Pulmonary artery endothelial cell (primary cell): ENCODE measurements around the gene ANTXR2. TPM values are rescaled to one million over a fixed set of nuclear protein-coding genes. Genes with fewer than 3 reads are reported as not detected.

ENCODE experiments used
- DNase-seq: peaks from one replicate; pipeline ENCODE4 v3.0.0-alpha.2; 2011; ENCODE audit warnings: low read depth, low spot score
- total RNA-seq: library from RNA; depleted of rRNA; stranded (reverse); fragments of >200 nt; gene quantifications from 2 replicates; pipeline ENCODE4 v1.2.3, GENCODE V29; 2014

The ANTXR2 gene
- total RNA-seq, 1 donor from 2014 or later: 30.3 TPM

DNA sequence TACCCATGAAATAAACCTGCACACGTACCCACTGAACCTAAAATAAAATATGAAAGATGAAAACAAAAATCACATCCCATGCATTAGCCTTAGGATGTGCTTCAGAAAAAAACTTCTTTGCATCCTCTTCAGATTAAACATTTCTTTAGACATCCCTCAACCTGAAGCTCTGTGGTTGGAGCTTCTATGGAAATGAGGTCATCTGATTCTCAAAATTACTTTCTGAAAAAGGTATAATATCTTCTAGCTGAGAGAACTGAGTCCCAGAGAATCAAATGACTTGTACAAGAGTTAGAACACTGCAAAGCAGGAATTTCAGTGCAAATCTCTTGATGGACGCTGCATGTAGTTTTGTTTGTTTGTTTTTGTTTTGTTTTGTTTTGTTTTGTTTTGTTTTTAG, 19.1 kb upstream of the ANTXR2 start:
- no peak for DNase-seq

DNA sequence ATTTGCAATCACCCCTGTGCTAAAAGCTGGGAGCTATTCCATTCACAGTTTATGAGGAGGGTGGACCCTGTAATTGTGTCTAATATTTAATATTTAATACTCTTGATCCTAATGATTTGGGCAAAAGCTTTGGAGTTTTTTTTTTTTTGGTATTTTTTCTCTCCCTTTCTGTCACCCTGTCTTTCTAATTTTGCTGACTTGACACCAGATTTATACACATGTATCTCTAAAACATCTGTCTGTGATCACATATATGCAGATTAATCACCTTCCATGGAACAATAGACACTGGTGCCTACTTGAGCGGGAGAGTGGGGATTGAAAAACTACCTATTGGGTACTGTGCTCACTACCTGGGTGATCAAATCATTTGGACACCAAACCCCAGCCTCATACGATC, 18.7 kb upstream of the ANTXR2 start:
- no peak for DNase-seq

DNA sequence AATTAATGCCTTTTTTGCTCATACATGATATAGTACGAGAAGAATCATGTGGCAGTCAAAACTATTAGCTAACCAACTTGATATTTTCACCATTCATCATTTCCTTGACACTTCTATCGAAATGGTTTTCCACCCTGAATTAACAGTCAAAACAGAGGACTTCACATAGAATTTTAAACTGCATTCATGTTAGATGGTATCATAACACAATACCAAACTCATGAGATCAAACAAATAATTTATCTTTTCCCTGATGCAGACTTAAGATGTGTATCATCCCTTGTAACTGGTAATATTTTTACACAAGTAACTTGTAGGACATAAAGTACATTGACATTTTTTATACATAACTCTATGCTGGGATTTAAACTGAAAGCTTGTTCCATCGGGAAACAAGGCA, 18.2 kb upstream of the ANTXR2 start:
- no peak for DNase-seq

DNA sequence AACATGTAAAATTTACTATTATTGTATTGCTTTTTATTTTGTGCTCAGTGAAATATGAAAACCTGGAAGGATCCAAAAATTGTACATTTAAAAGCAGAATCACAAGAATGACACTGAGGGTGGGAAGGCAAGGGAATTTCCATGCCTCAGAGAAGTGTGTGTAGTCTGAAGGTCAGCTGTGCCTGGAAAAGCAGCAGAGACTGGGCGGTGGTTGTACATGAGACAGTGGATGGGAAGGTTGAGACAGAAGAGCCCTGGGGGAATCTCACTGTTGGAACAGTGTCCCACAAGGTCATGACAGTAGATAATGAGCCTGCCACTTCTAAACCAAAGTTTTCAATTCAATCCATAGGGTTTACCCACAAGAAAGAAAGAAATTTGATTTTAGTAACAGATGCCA, 17.1 kb upstream of the ANTXR2 start:
- DNase-seq: no peak

DNA sequence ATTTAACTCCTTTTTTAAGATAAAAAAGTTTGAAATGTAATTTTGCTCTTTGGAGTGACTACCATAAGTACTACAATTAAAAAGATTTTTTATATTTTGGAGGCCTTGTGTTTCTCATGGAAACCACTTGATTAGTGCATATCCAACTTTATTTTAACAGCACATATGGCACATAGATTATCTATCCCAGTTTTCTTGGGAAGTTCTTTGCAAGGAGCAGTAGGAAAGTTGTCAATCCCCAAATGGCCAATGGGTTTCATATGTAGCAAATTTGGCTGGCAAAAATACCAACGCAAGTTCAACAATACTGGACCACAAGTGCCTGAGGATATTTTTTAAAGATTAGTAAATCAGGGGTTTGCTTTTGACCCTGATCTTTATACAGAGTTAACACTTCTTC, 15.4 kb upstream of the ANTXR2 start:
- DNase-seq: no peak

DNA sequence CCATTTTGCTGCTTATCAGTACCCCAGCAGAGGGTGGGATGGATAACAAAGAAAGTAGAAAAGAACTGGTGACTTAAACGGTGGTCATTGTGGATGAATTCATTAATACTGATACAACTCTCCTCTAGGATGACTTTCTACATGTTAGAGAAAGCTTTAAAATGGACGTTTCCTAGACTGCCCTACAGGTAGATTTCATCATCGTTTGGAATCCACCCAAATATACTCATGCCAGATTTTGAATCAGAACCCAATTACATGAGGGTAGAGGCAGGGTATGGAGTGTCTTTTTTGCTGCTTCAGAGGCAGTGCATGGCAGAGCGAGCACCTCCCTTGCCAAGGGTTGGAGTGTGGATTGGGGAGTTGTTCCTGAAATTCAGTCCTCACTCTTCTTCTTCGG, 13.3 kb upstream of the ANTXR2 start:
- DNase-seq: no peak

DNA sequence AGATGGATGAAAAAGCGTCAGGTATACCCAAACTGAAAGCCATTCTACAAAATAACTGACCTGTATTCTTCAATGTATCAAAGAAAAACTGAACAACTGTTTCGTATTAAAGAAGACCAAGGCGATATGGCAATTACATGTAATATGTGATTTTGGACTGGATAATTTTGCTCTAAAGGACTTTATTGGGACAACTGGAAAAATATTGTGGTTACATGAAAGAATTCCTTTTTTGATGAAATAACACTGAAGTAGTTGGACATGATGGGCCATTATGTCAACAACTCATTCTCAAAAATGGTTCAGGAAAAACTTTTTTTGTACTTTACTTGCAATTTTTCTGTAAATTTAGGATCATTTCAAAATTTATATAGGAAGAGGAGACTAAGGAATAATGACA, 12.1 kb upstream of the ANTXR2 start:
- DNase-seq: no peak

DNA sequence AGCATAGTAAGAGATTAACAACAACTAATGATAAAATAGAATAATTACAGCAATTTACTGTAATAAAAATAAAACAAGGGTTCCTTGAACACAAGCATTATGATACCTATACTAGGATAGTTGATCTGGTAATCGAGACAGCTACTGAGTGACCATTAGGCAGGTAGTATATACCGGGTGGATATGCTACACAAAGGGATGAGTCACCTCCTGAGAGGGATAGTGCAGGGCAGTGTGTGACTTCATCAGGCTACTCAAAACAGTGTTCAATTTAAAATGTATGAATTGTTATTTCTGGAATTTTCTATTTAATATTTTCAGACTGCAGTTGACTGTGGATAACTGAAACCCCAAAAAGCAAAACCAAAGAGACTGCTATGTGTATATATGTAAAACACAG, 9.7 kb upstream of the ANTXR2 start:
- DNase-seq: no peak

DNA sequence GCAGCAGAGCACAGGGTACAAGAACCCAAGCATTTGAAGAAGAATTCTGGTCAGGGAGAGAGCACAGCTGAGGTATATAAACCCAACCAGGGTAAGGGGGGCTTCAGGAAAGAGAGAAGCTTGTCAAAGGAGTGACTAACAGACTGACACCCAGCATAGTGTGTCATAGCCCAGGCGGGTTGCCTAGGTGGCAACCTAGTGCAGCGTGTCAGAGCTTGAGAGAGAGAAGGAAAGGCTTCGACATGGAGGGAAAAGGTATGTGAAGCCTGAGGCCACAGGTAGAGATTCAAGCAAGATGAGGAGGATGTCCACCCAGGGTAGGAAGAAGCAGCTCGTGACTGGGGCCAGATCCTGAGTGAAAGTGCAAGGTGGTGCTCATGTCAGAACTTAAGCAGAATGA, 8.5 kb upstream of the ANTXR2 start:
- DNase-seq: no peak

DNA sequence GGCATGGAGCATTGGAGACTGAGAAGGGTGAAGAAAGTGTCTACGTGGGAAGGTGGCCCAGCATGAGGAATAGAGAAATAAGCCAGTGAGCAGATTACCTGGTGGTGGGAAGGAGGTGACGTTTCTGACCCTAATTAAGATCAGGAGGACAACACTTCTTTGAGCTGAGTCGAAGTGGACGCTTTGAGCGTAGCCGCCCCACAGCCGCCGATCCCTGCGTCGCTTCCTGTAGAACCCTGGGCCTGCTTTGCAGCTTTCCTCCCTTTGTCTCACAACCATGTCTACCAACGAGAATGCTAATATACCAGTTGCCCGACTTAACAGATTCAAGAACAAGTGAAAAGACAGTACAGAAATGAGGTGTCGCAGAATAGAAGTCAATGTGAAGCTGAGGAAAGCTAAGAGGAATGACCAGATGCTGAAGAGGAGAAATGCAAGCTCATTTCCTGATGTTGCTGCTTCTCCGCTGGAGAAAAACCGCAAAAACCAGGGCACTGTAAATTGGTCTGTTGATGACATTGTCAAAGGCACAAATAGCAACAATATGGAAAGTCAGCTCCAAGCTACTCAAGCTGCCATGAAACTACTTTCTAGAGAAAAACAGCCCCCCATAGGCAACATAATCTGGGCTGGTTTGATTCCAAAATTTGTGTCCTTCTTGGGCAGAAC, 6.4 kb upstream of the ANTXR2 start:
- DNase-seq: no peak

DNA sequence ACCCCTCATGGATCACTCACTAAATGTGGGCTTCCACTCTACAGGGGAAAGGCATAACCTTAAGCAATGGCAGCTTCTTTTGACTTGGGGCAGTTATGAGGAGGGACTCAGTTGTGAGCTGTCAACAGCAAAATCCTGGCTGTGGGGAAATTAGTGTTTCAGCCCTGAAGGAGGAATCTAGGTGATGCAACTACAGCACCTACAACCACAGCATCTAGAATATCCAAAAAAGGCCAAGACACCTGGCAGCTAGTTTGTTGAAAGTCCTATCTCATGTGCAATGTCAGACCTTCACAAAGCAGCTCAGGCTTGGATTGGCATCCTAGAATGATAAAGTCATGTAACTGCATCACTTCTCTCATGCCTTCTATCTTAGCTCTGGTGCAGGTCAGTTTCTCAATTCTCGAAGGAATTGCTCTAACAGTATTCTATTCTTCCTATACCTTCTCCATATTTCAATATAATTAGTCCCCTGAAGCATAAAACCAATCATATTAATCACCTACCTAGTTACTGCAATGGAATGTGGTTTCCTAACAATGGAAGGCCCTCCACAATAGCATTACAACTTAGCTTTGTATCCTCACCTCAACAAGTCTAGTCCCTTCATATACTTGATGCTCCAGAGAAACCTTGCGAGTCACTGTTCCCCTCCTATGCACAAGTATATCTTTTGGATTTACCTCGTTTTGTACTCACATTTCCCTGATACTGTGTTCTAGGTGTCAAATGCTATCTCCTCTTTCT, 5.5 kb upstream of the ANTXR2 start:
- no peak for DNase-seq

DNA sequence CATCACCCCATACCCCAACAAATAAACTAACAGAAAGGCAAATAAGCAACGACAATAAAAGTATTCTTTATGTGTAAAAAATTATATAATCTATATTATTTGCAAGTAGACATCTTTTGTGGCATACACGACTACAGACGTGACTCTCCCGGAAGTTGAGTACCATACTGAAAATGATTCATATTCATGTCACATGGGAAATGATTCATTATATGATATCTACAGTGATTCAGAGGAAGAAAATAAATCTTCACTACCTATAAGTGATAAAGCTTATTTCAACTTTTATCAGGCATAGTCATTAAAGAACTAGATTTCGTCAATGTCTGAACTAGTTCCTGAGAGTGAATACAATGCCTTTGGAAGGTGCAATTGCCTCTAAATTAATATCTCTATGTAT, 4.6 kb upstream of the ANTXR2 start:
- no peak for DNase-seq

DNA sequence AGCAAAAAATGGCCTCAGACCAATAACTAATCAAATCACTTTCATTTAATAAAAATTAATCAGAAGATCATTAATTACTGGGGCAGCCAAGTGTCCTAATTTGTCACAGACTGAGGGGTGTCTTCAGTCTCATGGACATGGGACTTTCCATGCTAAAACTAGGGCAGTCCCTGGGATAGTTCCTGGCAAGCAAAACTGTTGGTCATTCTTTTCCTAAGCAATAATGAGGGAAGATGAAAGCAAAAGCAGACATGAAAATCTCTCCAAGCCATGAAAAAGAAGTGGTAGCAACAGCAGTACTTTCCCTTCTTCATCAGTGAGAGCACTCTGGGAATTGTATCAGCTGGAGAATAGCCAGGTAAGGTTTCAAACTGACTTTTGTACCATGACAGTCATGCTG, 3.7 kb upstream of the ANTXR2 start:
- no peak for DNase-seq

DNA sequence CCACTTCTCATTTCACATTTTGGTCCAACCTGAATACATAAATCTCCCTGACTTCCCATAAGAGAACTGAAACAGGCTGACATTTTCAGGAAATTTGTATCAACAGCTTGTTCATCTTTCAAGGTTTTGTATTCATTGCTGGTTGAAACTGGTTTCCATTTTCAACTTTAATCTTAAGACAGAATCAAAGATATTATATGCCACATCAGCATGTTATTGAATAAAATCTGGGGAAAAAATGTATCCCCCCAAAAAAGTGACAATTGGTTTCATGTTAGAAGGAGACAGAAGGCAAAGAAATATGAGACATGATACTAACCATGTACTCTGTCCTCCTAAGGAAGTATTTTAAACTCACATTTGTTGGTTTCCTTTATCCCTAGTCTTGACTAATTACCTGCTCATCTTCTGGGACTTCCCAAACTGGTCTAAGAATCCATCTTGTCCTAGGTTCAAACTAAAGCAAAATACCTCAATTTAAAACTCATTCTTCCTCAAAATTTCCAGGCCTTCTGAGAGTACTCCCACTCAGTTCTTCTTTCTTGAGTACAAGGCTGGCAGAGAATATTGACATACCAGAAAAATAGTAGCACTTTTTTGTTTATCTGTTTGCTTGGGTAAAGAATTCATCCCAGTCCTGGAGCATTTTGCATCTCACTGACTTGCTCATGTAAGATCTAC, 3.1 kb upstream of the ANTXR2 start:
- DNase-seq: no peak

DNA sequence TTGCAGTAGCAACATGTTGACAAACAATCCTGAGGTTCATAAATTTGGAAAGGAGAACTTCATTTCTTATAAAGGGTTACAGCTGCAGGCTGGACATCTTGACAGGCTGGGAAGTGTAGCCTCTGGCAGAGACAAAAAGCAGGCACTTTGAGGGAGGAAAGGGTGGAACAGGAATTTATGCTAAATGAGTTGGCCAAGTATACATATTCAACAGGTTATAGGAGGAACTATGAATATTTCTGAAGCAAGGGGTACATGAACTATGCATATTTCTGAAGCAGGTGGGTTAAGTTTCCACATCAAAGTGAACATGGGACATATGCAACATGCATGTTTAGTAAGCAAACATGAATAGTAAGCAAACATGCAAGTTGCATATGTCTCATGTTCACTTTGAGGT, 1.6 kb upstream of the ANTXR2 start:
- DNase-seq: no peak

DNA sequence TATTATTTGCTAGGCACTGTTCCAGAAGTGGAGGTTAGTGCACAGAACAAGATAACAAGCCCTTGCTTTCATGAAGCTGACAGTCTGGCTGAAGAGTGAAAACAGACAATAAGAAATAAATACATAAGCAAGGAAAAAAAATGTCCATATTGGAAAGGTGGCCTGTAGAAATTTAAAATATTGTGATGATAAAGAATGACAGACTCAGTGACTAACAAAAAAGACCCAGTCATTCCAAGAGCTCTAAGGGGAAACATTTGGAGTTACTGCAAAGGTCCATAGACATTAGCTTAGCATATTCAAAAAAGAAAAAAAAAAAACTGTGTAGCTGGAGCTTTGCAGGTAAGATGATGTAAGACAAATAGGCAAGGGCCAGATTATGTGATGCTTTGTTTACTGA, 1.0 kb upstream of the ANTXR2 start:
- no peak for DNase-seq

DNA sequence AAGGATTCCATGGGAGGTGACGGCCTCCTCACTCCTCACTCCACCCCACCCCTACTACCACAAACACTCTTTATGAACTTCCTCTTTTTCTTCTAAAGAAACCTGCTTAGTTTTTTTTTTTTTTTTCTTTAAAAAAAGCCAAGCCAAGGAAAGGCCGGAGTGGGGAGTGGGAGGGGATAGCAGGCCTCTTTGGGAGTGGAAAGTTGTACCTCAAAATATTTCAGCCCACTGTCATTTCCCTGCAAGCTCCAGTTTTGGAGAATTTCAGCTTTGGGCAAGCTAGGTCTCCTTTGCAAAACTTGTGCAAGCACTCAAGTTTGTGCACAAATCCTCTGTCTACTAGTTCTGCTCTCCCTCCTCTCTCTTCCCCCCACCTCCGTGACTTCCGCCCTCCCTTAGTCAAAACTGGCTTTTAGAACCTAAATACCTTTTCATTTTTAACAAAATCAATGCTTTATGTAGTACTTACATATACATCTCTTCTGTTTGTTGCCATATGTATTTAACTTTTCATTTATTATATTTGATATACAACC, 512 bp upstream of the ANTXR2 start:
- no peak for DNase-seq

DNA sequence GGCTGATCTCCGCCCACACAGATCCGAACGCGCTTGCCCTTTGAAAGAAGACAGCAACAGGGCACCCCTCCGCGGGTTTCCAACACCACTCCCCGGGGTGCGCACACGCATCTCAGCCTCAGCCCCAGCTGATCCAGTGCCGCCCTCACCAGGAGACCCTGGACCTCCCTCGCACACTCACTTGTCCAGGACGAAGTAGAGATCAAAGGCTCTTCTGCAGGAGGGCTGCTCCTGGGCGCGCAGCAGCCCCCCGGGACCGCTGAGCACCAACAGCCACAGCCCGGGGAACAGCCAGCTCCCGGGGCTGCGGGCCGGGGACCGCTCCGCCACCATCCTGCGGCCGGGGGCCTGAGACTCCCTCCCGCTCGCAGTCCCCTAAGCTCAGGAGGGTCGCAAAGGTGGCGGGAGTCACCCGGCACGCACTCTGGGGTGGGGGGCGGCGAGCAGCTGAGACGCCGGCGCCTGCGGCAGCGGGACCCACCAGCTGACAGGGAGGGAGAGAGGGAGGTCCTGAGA, 743 bp downstream of the ANTXR2 start:
- no peak for DNase-seq

DNA sequence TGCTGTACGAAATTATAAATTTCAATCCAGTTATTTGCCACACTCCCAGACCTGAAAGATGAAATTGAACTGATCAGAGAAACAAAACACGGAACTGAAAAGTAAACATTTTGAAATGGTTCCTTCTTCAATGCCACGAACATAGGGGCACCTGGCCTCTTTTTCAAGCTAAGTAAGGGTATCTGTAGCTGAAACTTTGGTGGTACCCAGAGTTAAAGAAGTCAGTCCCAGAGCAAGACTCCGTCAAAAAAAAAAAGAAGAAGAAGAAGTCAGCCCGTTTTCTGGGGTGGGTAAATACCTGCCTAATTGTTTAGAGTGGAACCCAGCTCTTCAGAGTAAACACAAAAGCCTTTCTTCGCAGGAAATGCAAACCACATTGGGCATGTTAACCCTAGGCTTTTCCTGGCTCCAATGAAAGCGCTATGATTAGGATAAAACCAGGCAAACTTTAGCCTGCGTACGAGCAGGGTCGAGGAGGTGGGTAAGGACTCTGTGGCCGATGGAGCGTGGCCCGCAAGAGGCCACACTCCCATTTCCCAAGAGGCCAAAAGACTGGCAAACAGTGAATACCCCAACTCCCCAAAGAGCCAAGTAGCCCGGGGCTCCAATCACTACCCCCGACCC, 1.3 kb downstream of the ANTXR2 start:
- no peak for DNase-seq

DNA sequence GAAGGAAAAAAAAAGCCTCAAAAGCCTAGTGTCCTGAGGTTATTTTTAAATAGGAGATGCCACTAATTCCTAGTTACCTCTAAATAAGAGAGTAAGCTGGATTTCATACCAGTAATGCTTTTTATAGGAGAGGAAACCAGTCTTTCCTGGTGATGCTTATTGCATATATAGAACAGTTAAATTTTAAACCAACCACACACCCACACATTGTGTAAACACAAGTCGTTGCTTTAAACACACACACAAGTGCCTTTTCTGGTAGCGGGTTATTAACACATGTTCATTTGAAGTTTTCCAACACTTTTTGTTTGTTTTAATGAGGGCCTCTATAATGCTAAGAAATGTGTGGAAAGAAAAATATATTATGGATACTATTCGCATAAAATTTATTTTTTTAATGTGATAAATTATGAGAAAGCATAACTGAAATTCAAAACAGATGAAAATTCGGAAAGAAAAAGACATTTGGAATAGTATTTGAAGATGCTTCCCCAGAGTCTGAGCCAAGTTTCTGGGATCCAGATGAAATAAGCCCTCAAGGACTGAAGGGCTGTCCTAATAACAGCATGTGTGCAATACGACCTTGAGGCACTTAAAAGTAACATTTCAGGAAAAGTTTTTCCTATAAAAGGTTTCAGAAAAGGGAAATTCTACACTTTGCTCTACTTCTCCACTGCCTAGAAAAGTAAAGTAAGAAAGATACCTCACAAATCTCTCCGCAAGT, 2.0 kb downstream of the ANTXR2 start:
- DNase-seq: no peak
